ENCODE data around the gene PCYT1B.
"Not testable (repeated sequence)": the region's sequence is repeated elsewhere in the genome, so short reads cannot be mapped to it uniquely, and the experiment has no call there.

The PCYT1B gene

GRCh38 chrX:24647257-24648058 lies at the start of gene PCYT1B:
Gene PCYT1B, minus strand, starts transcription at chrX:24647347. Its CDS starts 242 bp downstream, at chrX:24647105.
- peak; percentile 94 for DNase-seq

GRCh38 chrX:24696294-24696693 lies 49.1 kb upstream of the PCYT1B start:
- DNase-seq, result no peak

GRCh38 chrX:24694825-24695224 lies 47.7 kb upstream of the PCYT1B start:
- peak; percentile 4 for DNase-seq

GRCh38 chrX:24693453-24694202 lies 46.5 kb upstream of the PCYT1B start, which contains the start of gene POLA1:
Gene POLA1, plus strand, starts transcription at chrX:24693918. Its CDS starts 44 bp downstream, at chrX:24693962.
- DNase-seq, result peak; percentile 95

- no peak for DNase-seq
These were observed 45.2 kb upstream of the PCYT1B start for GRCh38 chrX:24692305-24692704.

- DNase-seq, result no peak
These were observed 36.9 kb upstream of the PCYT1B start for GRCh38 chrX:24684048-24684447.

GRCh38 chrX:24682739-24683432 lies 35.7 kb upstream of the PCYT1B start:
- DNase-seq, result no peak

GRCh38 chrX:24676403-24677024 lies 29.4 kb upstream of the PCYT1B start:
- peak; percentile 22 for DNase-seq

GRCh38 chrX:24673424-24673823 lies 26.3 kb upstream of the PCYT1B start:
- DNase-seq, result no peak

- no peak for DNase-seq
These were observed 25.6 kb upstream of the PCYT1B start for GRCh38 chrX:24672701-24673190.

GRCh38 chrX:24668111-24668510 lies 21.0 kb upstream of the PCYT1B start:
- DNase-seq, result no peak

GRCh38 chrX:24662352-24662751 lies 15.2 kb upstream of the PCYT1B start:
- no peak for DNase-seq

GRCh38 chrX:24661292-24661691 lies 14.1 kb upstream of the PCYT1B start:
- no peak for DNase-seq

GRCh38 chrX:24659646-24660045 lies 12.5 kb upstream of the PCYT1B start:
- no peak for DNase-seq

GRCh38 chrX:24659106-24659505 lies 12.0 kb upstream of the PCYT1B start:
- DNase-seq, result no peak

- no peak for DNase-seq
These were observed 11.3 kb upstream of the PCYT1B start for GRCh38 chrX:24658421-24658820.

- DNase-seq, result no peak
These were observed 10.7 kb upstream of the PCYT1B start for GRCh38 chrX:24657671-24658386.

GRCh38 chrX:24655679-24656078 lies 8.5 kb upstream of the PCYT1B start:
- not testable (repeated sequence) for DNase-seq

GRCh38 chrX:24651783-24652182 lies 4.6 kb upstream of the PCYT1B start:
- no peak for DNase-seq

GRCh38 chrX:24648495-24648894 lies 1.3 kb upstream of the PCYT1B start:
- no peak for DNase-seq

- DNase-seq, result peak; percentile 82
These were observed 383 bp downstream of the PCYT1B start for GRCh38 chrX:24646745-24647182.

- DNase-seq, result no peak
These were observed 1.1 kb downstream of the PCYT1B start for GRCh38 chrX:24646006-24646405.
